Measurements from ENCODE around the gene TRABD.

TRABD gene

DNA sequence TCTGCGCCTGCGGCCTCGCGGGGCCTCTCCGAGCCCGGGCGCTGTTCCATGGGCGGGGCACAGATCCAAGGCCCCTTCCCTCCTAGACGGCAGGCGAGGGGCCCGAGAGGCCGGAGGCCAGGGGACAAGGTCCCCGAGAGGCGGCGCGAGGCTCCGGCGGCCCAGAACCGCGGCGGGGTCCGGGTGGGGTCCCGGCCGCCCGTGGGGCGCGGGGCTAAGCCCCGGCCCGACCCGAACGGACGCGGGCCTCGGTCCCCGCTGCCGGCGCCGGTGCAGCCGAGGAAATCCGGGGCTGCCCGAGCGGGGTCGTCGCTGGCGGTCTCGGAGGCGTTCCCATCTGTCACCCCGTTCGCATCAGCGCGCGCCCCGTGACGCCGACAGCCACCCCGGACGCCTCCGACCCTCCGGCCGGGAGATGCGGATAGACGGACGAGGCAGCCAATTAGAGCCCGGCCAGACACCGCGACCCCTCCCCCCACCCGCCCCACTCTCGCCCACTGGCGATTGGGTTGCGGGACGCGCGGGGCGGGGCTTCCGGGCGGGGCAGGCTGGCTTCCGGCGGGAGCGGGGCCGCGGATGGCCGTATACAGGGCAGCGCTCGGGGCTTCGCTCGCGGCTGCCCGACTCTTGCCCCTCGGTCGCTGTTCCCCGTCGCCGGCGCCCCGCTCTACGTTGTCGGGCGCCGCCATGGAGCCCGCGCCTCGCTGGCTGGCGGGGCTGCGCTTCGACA lies 14.9 kb downstream of the TRABD start, which contains the start of gene SELENOO:
SELENOO (plus strand) TSS at position 551 of the 730 bp plus-strand sequence; CDS start at position 577, 26 bp downstream.
- H3K79me2 ChIP-seq (ENCODE audit: insufficient read depth, low read length) = peaks cover 33% of the 10 kb centered on the region
- DNase-seq (peak; percentile 93), ATAC-seq (ENCODE audit: insufficient read depth, low read depth) (peak; percentile 88)
- H3K27ac ChIP-seq (ENCODE audit: low read length) = peak within 1 kb of the TSS; percentile 68
- H3K9ac ChIP-seq (ENCODE audit: low read depth, low read length) = peak within 1 kb of the TSS; percentile 90
- TF ChIP-seq EZH2 (IDR thresholded peaks at IDR 0.05; ENCODE audit: borderline replicate concordance, low read depth, low read length, severe bottlenecking) (no peak), CTCF (IDR thresholded peaks at IDR 0.05; ENCODE audit: borderline replicate concordance, extremely low read depth, low read length, poor library complexity, severe bottlenecking) (no peak)
- peaks cover 50% of the 10 kb centered on the region for H3K36me3 ChIP-seq (ENCODE audit: insufficient read depth, low read length)
- peaks cover 43% of the 10 kb centered on the region; the same call in 1 of the 2 replicates for H4K20me1 ChIP-seq (ENCODE audit: insufficient read depth, low read length)
- H3K4me1 ChIP-seq (ENCODE audit: insufficient read depth, low read length) = peaks cover 34% of the 10 kb centered on the region
- peak within 1 kb of the TSS; percentile 78 for H2AFZ ChIP-seq (ENCODE audit: low read depth, low read length)
- no peaks in the 10 kb centered on the region for H3K27me3 ChIP-seq (ENCODE audit: insufficient read depth, low read length, poor library complexity)
- H3K9me3 ChIP-seq (ENCODE audit: insufficient read depth, low read length, severe bottlenecking) = no peaks in the 10 kb centered on the region
- H3K4me3 ChIP-seq (ENCODE audit: low read depth in 1 of 2, low read length in 2 of 2) = peak within 1 kb of the TSS; percentile 50 to 71
- H3K4me2 ChIP-seq (ENCODE audit: insufficient read depth, low read length) = peak within 1 kb of the TSS; percentile 98

DNA sequence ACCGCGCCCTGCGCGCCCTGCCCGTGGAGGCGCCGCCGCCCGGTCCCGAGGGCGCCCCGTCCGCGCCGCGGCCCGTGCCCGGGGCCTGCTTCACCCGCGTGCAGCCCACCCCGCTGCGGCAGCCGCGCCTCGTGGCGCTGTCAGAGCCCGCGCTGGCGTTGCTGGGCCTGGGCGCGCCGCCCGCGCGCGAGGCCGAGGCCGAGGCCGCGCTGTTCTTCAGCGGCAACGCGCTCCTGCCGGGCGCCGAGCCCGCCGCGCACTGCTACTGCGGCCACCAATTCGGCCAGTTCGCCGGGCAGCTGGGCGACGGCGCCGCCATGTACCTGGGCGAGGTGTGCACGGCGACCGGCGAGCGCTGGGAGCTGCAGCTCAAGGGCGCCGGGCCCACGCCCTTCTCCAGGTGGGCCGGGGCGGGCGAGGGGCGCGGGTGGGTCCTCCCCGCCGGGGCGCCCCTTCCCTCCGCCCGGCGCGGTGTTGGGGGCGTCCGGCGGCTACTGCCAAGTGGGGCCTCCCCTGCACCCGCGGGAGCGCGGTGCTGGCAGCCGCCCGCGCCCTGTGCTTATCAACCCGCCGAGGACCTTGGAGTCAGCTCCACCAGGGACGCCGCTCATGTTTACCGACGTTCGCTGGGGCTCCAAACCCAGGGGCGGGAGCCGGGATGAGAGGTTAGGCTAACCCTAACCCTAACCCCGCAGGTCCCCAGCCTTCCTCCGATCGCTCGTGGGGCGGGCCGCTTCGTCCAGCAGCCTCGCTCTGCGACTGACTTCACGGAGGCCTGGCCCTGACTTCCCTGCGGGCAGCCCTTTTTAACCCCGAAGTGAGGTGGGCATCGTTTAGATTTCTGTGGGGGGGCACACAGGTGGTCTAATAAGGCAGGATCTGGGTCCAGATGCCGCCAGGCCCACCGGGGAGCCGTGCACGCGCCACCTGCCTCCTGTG lies 15.7 kb downstream of the TRABD start:
- Histone ChIP-seq H2AFZ (ENCODE audit: low read depth, low read length) (peak overlapping the region; percentile 78), H3K4me2 (ENCODE audit: insufficient read depth, low read length) (peak overlapping the region; percentile 98), H3K9me3 (ENCODE audit: insufficient read depth, low read length, severe bottlenecking) (no peaks in the 10 kb centered on the region), H3K36me3 (ENCODE audit: insufficient read depth, low read length) (peaks cover 50% of the 10 kb centered on the region), H3K27ac (ENCODE audit: low read length) (peak overlapping the region; percentile 53), H3K27me3 (ENCODE audit: insufficient read depth, low read length, poor library complexity) (no peaks in the 10 kb centered on the region), H3K4me3 (ENCODE audit: low read depth in 1 of 2, low read length in 2 of 2) (peak overlapping the region; percentile 50 to 71), H3K79me2 (ENCODE audit: insufficient read depth, low read length) (peaks cover 34% of the 10 kb centered on the region), H3K4me1 (ENCODE audit: insufficient read depth, low read length) (peaks cover 34% of the 10 kb centered on the region), H4K20me1 (ENCODE audit: insufficient read depth, low read length) (peaks cover 43% of the 10 kb centered on the region), H3K9ac (ENCODE audit: low read depth, low read length) (peak overlapping the region; percentile 90)
- DNase-seq (peak; percentile 35), ATAC-seq (ENCODE audit: insufficient read depth, low read depth) (peak; percentile 14)
- TF ChIP-seq CTCF (IDR thresholded peaks at IDR 0.05; ENCODE audit: borderline replicate concordance, extremely low read depth, low read length, poor library complexity, severe bottlenecking) (no peak), EZH2 (IDR thresholded peaks at IDR 0.05; ENCODE audit: borderline replicate concordance, low read depth, low read length, severe bottlenecking) (no peak)

GRCh38 chr22:50202130-50202666 lies 16.5 kb downstream of the TRABD start:
- ATAC-seq (ENCODE audit: insufficient read depth, low read depth) (no peak), DNase-seq (no peak)
- Histone ChIP-seq H3K36me3 (ENCODE audit: insufficient read depth, low read length) (peaks cover 52% of the 10 kb centered on the region), H3K79me2 (ENCODE audit: insufficient read depth, low read length) (peaks cover 37% of the 10 kb centered on the region), H3K27me3 (ENCODE audit: insufficient read depth, low read length, poor library complexity) (no peaks in the 10 kb centered on the region), H3K4me1 (ENCODE audit: insufficient read depth, low read length) (peaks cover 34% of the 10 kb centered on the region), H4K20me1 (ENCODE audit: insufficient read depth, low read length) (peaks cover 44% of the 10 kb centered on the region), H3K9me3 (ENCODE audit: insufficient read depth, low read length, severe bottlenecking) (no peaks in the 10 kb centered on the region), H3K27ac (ENCODE audit: low read length) (peak overlapping the region; percentile 53; the same call in 1 of the 2 replicates), H3K4me3 (ENCODE audit: low read depth in 1 of 2, low read length in 2 of 2) (peak overlapping the region; percentile 35 to 71; a peak in 3 of 4 replicates), H3K4me2 (ENCODE audit: insufficient read depth, low read length) (peak overlapping the region; percentile 98), H2AFZ (ENCODE audit: low read depth, low read length) (no peak overlapping the region), H3K9ac (ENCODE audit: low read depth, low read length) (peak overlapping the region; percentile 90)
- TF ChIP-seq CTCF (IDR thresholded peaks at IDR 0.05; ENCODE audit: borderline replicate concordance, extremely low read depth, low read length, poor library complexity, severe bottlenecking) (peak; percentile 13), EZH2 (IDR thresholded peaks at IDR 0.05; ENCODE audit: borderline replicate concordance, low read depth, low read length, severe bottlenecking) (no peak)
